Colonic mucosa (tissue), 4 donors: ENCODE measurements around the gene BOLL. TPM values are rescaled to one million over a fixed set of nuclear protein-coding genes. Genes with fewer than 3 reads are reported as not detected.

Experiments used
- DNase-seq: peaks from one replicate; pipeline ENCODE4 v3.0.0-alpha.2; 2020
- H3K27ac ChIP-seq: fragments of 200-600 bp; one replicate; pipeline ENCODE4 v1.8.0; 2021
- H3K27me3 ChIP-seq: fragments of 200-600 bp; one replicate; pipeline ENCODE4 v1.8.0; 2021
- H3K36me3 ChIP-seq: fragments of 200-600 bp; one replicate; pipeline ENCODE4 v1.8.0; 2021
- H3K4me1 ChIP-seq: fragments of 200-600 bp; one replicate; pipeline ENCODE4 v1.8.0; 2021; ENCODE audit warnings: mild to moderate bottlenecking
- H3K4me3 ChIP-seq: fragments of 200-600 bp; one replicate; pipeline ENCODE4 v1.8.0; 2021
- H3K9ac ChIP-seq, 2 donors: one replicate each; pipeline ENCODE4 v1.7.0; 2013; ENCODE audit warnings: control low read depth in 2 of 2, low read depth in 2 of 2, low read length in 2 of 2
- H3K9me3 ChIP-seq: fragments of 200-600 bp; one replicate; pipeline ENCODE4 v1.8.0; 2021
- CTCF ChIP-seq: fragments of 200-600 bp; IDR thresholded peaks from one replicate; pipeline ENCODE4 v1.8.0; 2022; ENCODE audit warnings: antibody characterized with exemption, mild to moderate bottlenecking
- intact Hi-C: fragments of 100-400 bp; cut with DNase I; formaldehyde crosslinking; loops from one replicate; pipeline ENCODE4 v1.14.1; 2022
- total RNA-seq, 2 donors: library from RNA; stranded (reverse); fragmentation: NEBNext Ultra II Directional in 1 of 2; extraction: Animal tissue kit (Norgen Biotek cat#: 25700) in 1 of 2; gene quantifications; one replicate each; pipeline ENCODE4 v1.2.1, GENCODE V29; 2021
- donor health status: healthy.
- donor health status: DM: no; HTN: no; CAD: no.
- donor health status: DM: no; HTN: no; CAD: no.

The BOLL gene
- total RNA-seq, 2 donors from 2014 or later: not detected

GRCh38 chr2:197707316-197708213, 77.6 kb downstream of the BOLL start:
- Histone ChIP-seq H3K9ac (peak overlapping the region in 1 of 2 donors; percentile 15), H3K27me3 (no peaks in the 10 kb centered on the region), H3K4me1 (peaks cover 5% of the 10 kb centered on the region), H3K4me3 (no peak overlapping the region), H3K36me3 (no peaks in the 10 kb centered on the region), H3K9me3 (no peaks in the 10 kb centered on the region), H3K27ac (no peak overlapping the region)
- DNase-seq: no peak
- TF ChIP-seq CTCF: peak; percentile 77
- intact Hi-C loops: loop anchor here (5.0 to 10.0 kb wide), 2 partner anchors 70 to 193 kb away; partner anchors contain the start of gene MOB4

- no peak overlapping the region for H3K27ac ChIP-seq
- peaks cover 5% of the 10 kb centered on the region for H3K4me1 ChIP-seq
- no peaks in the 10 kb centered on the region for H3K9me3 ChIP-seq
- H3K9ac ChIP-seq: peak overlapping the region; percentile 72 to 88
- no peaks in the 10 kb centered on the region for H3K36me3 ChIP-seq
- DNase-seq: no peak
- TF ChIP-seq CTCF: no peak
- intact Hi-C loops: loop anchor here (5.0 to 10.0 kb wide), 2 partner anchors 70 to 192 kb away; partner anchors contain the start of gene MOB4
- H3K27me3 ChIP-seq: no peaks in the 10 kb centered on the region
- H3K4me3 ChIP-seq: peak overlapping the region; percentile 96
These were observed 78.3 kb downstream of the BOLL start for GRCh38 chr2:197706839-197707207.

- Histone ChIP-seq H3K27me3 (no peaks in the 10 kb centered on the region), H3K27ac (peak overlapping the region; percentile 69), H3K4me1 (peaks cover 5% of the 10 kb centered on the region), H3K9me3 (no peaks in the 10 kb centered on the region), H3K9ac (peak overlapping the region; percentile 72 to 88), H3K4me3 (peak overlapping the region; percentile 96), H3K36me3 (no peaks in the 10 kb centered on the region)
- DNase-seq: peak; percentile 43
- TF ChIP-seq CTCF: no peak
- intact Hi-C loops: loop anchor here (5.0 to 10.0 kb wide), 2 partner anchors 71 to 191 kb away; partner anchors contain the start of gene MOB4
These were observed 78.9 kb downstream of the BOLL start for GRCh38 chr2:197705912-197706838.

- Histone ChIP-seq H3K36me3 (no peaks in the 10 kb centered on the region), H3K9ac (peak within 1 kb of the TSS; percentile 72 to 88), H3K4me3 (peak within 1 kb of the TSS; percentile 96), H3K4me1 (peaks cover 5% of the 10 kb centered on the region), H3K27me3 (no peaks in the 10 kb centered on the region), H3K27ac (peak within 1 kb of the TSS; percentile 69), H3K9me3 (no peaks in the 10 kb centered on the region)
- intact Hi-C loops: loop anchor here (5.0 to 10.0 kb wide), 2 partner anchors 72 to 191 kb away; partner anchors contain the start of gene MOB4
- DNase-seq: peak; percentile 93
- TF ChIP-seq CTCF: no peak
These were observed 79.8 kb downstream of the BOLL start, which contains the start of gene MARS2 for GRCh38 chr2:197705121-197705911. TSS of gene MARS2 (plus strand) at chr2:197705369. CDS start at chr2:197705406, 37 bp downstream.
